ENCODE results near the gene MAP6.

Gene MAP6

GRCh38 chr11:75633409-75634066 is 35.3 kb downstream of the MAP6 start:
- no peak overlapping the region for H3K4me3 ChIP-seq (replicated peaks; ENCODE audit: low read depth, low read length)
- no peaks in the 10 kb centered on the region for H3K36me3 ChIP-seq (ENCODE audit: control insufficient read depth, insufficient read depth, low read length)
- DNase-seq (ENCODE audit: extremely low read depth, insufficient read length): no peak
- TF ChIP-seq CTCF (IDR thresholded peaks at IDR 0.05; ENCODE audit: insufficient read depth, low read length, poor library complexity, severe bottlenecking): no peak
- H3K27me3 ChIP-seq (replicated peaks; ENCODE audit: control insufficient read depth, insufficient read depth, low read length): no peaks in the 10 kb centered on the region; the same call in 1 of the 2 replicates

GRCh38 chr11:75632962-75633361 is 35.9 kb downstream of the MAP6 start:
- H3K27me3 ChIP-seq (replicated peaks; ENCODE audit: control insufficient read depth, insufficient read depth, low read length): no peaks in the 10 kb centered on the region; the same call in 1 of the 2 replicates
- H3K36me3 ChIP-seq (ENCODE audit: control insufficient read depth, insufficient read depth, low read length): no peaks in the 10 kb centered on the region
- no peak overlapping the region for H3K4me3 ChIP-seq (replicated peaks; ENCODE audit: low read depth, low read length)
- no peak for TF ChIP-seq CTCF (IDR thresholded peaks at IDR 0.05; ENCODE audit: insufficient read depth, low read length, poor library complexity, severe bottlenecking)
- DNase-seq (ENCODE audit: extremely low read depth, insufficient read length): no peak

GRCh38 chr11:75632450-75632849 is 36.4 kb downstream of the MAP6 start:
- no peak for DNase-seq (ENCODE audit: extremely low read depth, insufficient read length)
- H3K27me3 ChIP-seq (replicated peaks; ENCODE audit: control insufficient read depth, insufficient read depth, low read length): no peaks in the 10 kb centered on the region; the same call in 1 of the 2 replicates
- TF ChIP-seq CTCF (IDR thresholded peaks at IDR 0.05; ENCODE audit: insufficient read depth, low read length, poor library complexity, severe bottlenecking): no peak
- H3K4me3 ChIP-seq (replicated peaks; ENCODE audit: low read depth, low read length): no peak overlapping the region
- no peaks in the 10 kb centered on the region for H3K36me3 ChIP-seq (ENCODE audit: control insufficient read depth, insufficient read depth, low read length)

GRCh38 chr11:75631086-75631730 is 37.6 kb downstream of the MAP6 start:
- no peaks in the 10 kb centered on the region for H3K36me3 ChIP-seq (ENCODE audit: control insufficient read depth, insufficient read depth, low read length)
- no peak for DNase-seq (ENCODE audit: extremely low read depth, insufficient read length)
- TF ChIP-seq CTCF (IDR thresholded peaks at IDR 0.05; ENCODE audit: insufficient read depth, low read length, poor library complexity, severe bottlenecking): no peak
- H3K4me3 ChIP-seq (replicated peaks; ENCODE audit: low read depth, low read length): no peak overlapping the region
- no peaks in the 10 kb centered on the region; the same call in 1 of the 2 replicates for H3K27me3 ChIP-seq (replicated peaks; ENCODE audit: control insufficient read depth, insufficient read depth, low read length)

GRCh38 chr11:75627906-75628668 is 40.8 kb downstream of the MAP6 start:
- no peaks in the 10 kb centered on the region for H3K36me3 ChIP-seq (ENCODE audit: control insufficient read depth, insufficient read depth, low read length)
- no peaks in the 10 kb centered on the region; the same call in 1 of the 2 replicates for H3K27me3 ChIP-seq (replicated peaks; ENCODE audit: control insufficient read depth, insufficient read depth, low read length)
- TF ChIP-seq CTCF (IDR thresholded peaks at IDR 0.05; ENCODE audit: insufficient read depth, low read length, poor library complexity, severe bottlenecking): no peak
- no peak overlapping the region for H3K4me3 ChIP-seq (replicated peaks; ENCODE audit: low read depth, low read length)
- no peak for DNase-seq (ENCODE audit: extremely low read depth, insufficient read length)
